Activated CD8-positive, alpha-beta memory T cell treated with anti-CD3 and anti-CD28 coated beads, Interleukin-2, amount 50 U/mL, for 1 hour (primary cell): Measurements from ENCODE around the gene DEPDC4.
"Not testable (repeated sequence)": the region's sequence is repeated elsewhere in the genome, so short reads cannot be mapped to it uniquely, and the experiment has no call there.

ENCODE experiments used
- DNase-seq: peaks from one replicate; pipeline ENCODE4 v3.0.0-alpha.2; 2020; ENCODE audit errors: extremely low read depth

DEPDC4 gene

DNA sequence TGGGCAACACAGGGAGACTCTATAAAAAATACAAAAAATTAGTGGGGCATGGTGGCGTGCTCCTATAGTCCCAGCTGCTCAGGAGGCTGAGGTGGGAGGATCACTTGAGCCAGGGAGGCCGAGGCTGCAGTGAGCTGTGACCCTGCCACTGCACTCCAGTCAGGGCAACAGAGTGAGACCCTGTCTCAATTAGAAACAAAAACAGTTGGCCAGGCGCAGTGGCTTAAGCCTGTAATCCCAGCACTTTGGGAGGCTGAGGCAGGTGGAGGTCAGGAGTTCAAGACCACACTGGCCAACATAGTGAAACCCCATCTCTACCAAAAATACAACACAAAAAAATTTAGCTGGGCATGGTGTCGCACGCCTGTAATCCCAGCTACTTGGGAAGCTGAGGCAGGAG lies 1.8 kb downstream of the DEPDC4 start:
- not testable (repeated sequence) for DNase-seq

DNA sequence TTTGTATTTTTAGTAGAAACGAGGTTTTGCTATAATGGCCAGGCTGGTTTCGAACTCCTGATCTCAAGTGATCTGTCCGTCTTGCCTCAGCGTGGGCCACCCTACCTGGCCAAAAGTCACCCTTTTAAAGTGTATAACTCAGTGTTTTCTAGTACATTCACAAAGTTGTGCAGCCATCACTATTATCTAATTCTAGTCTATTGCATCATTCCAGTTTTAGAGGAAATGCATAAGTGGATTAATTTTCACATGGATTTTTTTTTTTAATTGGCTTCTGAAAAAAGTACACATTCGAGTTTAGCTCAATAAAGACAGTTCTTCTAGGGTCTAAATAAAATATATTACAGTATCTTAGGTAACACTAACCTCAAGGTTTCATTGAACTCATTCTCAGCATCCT lies 3.7 kb downstream of the DEPDC4 start:
- DNase-seq, result no peak

DNA sequence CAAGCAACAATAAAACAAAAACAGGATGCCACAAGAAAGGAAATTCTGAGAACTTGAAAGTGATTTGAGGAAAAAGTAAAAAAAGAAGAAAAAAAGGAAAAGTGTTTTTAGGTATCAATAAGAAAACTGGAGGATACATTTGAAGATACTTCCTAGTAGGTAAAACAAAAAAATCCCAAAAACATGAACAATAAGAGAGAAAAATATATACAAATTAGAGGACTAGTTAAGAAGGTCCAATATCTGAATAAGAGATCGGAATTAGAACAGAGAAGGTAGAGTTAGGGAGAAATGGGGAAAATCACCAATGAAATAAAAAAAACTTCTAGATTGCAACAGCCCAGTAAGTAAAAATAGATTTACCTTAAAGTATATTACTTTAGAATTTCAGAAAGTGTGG lies 8.8 kb downstream of the DEPDC4 start:
- DNase-seq, result no peak

GRCh38 chr12:100254876-100255275 lies 12.0 kb downstream of the DEPDC4 start:
- no peak for DNase-seq

- no peak for DNase-seq
Measured at GRCh38 chr12:100253437-100253836, 13.4 kb downstream of the DEPDC4 start.

GRCh38 chr12:100251917-100252316 lies 15.0 kb downstream of the DEPDC4 start:
- no peak for DNase-seq

DNA sequence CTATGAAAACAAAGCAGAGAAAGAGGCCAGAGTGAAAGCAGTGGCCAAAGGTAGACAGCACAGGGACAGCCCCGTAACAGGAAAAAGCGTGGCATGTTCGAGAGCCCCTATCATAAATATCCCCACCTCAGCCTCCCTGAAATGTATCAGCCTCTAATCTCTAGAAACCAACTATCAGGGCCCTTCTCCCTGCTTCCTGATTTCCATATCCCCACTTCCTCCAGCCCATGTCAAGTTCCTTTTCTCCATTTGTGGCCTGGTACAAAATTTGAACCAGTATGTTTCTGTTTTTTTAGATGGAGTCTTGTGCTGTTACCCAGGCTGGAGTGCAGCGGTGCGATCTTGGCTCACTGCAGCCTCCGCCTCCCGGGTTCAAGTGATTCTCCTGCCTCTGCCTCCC lies 16.9 kb downstream of the DEPDC4 start:
- DNase-seq, result no peak

- no peak for DNase-seq
Measured at GRCh38 chr12:100248886-100249285, 18.0 kb downstream of the DEPDC4 start.

DNA sequence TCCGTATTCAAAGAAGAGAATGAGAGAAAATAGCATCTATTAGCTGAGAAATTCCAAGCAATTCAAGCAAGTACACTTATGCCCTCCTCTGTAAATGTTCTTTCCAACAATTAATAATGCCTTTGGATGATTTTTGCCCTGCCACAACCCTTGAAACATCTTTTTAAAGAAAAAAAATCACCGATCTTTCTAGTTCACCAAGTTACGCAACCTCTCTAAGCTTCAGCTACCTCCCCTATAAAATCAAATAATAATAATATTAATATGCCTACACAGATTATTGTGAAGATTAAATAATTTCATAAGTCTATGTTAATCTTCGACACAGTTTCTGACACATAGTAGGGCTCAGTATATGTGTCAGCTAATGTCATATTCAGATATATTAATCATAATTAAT lies 19.1 kb downstream of the DEPDC4 start:
- DNase-seq, result no peak

- DNase-seq, result no peak
Measured at GRCh38 chr12:100243137-100243536, 23.7 kb downstream of the DEPDC4 start.

- DNase-seq, result no peak
Measured at GRCh38 chr12:100239589-100239988, 27.3 kb downstream of the DEPDC4 start.

GRCh38 chr12:100238801-100239200 lies 28.1 kb downstream of the DEPDC4 start:
- DNase-seq, result no peak

DNA sequence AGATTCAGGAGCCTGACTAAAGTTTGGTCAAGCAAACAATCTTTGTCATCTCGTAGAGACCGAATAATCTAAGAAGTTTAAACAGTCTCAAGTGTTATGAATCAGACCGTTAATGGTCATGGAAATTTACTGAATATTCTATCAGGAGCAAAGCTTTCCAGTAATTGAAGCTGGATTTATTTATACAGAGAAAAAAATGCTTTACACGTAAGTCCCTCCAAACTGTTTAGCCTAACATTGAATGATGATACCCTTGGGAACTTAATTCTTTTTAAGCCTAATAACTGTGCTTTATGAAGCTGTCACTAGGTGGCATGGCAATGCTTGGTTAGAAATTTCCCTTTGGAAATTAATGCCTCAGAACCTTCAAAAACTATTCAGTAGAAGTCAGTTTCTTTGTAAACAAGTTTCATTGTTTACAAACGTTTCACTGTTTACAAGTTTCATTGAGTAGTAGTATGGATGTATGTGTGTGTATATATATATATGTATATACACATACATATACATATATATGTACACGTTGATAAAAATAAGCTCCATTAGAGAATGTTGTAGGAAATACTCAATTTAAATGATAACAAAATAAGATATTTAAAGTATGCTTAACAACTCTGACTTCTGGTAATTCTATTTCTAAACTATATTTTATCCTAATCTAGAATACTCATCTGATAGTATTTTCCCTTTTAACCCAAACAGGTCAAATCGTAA lies 32.1 kb downstream of the DEPDC4 start:
- no peak for DNase-seq

DNA sequence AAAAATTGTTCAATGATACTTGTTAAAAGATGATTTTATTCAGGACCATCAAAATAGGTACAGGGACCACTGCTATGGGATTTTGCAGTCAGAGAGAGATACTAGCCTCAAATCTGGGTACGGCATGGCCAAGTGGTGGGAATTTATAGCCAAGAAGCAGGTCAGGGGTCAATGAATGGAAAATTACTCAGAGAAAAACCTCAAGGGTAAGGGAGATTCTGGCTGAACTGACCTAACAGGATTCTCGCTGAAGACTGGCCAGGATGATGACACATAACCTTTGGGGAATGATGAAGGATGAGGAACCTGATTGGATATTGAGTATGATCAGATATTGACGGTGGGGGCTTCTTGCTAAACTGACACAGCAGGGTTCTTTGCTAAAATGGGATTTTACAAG lies 32.7 kb downstream of the DEPDC4 start:
- no peak for DNase-seq

DNA sequence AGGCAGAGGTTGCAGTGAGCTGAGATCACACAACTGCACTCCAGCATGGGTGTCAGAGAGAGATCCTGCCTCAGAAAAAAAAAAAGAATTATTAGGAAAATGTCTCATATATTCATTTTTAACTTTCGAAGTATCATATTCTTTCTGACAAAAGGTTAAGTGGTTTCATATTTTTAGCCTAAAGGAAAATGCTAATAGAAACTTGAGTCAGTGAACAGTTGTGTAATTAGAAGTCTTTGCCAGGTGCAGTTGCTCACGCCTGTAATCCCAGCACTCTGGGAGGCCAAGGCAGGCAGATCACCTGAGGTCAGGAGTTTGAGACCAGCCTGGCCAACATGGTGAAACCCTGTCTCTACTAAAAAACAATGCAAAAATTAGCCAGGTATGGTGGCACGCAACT lies 35.0 kb downstream of the DEPDC4 start:
- not testable (repeated sequence) for DNase-seq

GRCh38 chr12:100229876-100230275 lies 37.0 kb downstream of the DEPDC4 start:
- no peak for DNase-seq

GRCh38 chr12:100229036-100229635 lies 37.7 kb downstream of the DEPDC4 start:
- DNase-seq, result no peak

DNA sequence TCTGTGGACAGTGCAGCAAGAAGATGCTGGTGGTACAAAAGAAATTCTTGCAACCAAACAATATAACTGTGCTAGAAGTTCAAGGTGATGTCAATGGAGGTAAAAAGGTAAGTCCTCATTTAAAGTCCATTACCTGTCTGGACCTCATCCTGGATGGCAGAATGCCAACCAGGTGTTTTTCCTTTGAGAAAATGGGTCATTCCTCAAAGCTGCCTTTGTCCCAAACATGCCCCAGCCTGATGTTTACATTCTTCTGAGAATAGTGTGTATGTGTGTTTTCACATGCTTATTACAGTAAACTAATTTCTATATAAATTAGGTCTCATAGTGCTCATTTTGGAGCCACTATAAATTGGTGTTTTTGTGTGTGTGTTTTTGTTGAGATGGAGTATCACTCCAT lies 41.4 kb downstream of the DEPDC4 start:
- DNase-seq, result no peak

DNA sequence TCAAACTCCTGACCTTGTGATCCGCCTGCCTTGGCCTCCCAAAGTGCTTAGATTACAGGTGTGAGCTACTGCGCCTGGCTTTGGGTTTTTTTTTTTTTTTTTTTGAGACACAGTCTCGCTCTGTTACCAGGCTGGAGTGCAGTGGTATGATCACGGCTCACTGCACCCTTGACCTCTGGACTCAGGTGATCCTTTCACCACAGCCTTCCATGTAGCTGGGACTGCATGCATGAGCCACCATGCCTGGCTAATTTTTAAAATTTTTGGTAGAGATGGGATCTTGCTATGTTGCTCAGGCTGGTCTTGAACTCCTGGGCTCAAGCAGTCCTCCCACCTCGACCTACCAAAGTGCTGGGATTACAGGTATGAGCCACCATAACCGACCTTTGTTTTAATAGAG lies 44.7 kb downstream of the DEPDC4 start:
- not testable (repeated sequence) for DNase-seq

DNA sequence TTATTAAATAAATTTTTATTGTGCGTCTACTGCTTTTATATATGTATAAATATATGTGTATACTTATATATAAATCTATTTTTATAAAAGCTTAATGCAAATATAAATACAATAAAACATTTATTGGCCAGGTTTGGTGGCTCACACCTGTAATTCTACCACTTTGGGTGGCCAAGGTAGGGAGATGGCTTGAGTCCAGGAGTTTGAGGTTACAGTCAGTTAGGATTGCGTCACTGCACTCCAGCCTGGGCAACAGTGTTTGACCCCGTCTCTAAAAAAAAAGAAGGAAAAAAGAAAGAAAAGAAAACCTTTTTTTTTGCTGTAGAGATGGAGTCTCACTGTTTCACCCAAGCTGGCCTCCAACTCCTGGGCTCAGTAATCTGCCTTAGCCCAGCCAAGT lies 45.4 kb downstream of the DEPDC4 start:
- DNase-seq, result no peak

DNA sequence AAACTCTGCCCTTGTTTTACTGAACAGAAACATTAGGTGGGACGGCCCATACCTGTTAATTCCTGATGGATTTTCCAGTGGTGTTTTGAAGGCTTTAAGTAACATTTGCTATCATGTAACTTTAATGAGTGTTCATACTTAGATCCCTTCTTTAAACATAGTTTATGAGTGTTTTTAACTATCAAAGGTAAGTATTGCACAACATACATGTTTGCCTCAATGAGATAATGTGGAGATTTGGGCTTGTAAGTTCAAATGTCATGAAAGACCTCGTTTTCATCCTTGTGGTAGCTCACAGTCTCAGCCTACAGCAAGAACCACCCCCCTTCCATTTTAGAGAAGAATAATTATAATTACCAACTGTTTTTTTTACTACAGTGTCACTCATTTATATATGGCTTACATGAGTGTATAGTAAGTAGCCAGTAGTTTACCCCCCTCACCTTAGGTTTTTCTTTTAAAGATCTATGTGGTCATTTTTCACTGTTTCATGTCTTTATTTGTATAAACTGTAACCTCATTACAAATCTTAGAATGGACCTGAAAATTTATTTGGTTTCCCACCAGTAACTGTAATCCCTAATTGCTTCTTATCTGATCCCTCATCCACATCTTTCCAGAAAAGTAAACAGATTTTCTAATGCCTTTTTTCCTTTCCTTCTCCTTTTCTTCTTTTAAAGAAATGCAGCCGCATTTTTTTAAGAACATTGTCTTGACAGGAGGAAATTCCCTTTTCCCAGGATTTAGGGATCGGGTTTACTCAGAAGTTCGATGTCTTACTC lies 47.4 kb downstream of the DEPDC4 start:
- no peak for DNase-seq

DNA sequence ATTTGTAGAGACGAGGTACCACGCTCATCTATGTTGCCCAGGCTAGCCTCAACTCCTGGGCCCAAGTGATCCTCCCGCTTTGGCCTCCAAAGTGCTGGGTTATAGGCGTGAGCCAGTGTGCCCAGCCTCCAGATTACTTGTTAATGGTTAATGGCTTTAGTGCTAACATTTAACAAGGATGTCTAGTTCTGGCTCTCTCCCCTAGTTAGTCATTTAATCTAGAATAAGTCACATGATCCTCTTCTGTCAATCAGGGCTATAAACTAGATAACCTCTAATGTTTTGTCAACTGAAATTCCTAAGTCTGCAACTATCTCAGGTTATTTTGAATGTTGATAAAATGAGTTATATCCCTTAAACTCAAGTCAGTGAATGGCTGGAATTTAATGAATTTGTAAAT lies 50.5 kb downstream of the DEPDC4 start:
- DNase-seq, result no peak

DNA sequence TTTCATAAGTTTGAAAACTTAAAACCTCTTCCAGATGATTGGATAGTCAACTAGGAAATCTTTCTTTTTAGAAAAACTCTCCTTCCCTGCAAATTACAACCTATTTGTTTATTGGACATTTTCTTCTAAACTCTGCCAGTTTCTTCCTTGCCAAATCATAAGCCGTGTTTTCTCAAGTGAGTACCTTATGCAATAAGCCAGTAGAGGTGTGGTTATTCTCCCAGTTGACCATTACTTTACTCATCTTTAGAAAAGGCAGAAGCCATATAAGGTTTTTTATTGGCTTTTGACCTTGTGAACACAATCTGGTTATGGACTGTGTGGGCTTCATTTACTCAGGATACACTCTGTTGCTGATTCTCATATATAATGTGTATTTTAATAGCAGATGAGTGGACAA lies 51.7 kb downstream of the DEPDC4 start:
- DNase-seq, result no peak
